Endothelial cell of umbilical vein (primary cell): ENCODE results near the gene TESK1. TPM values are rescaled to one million over a fixed set of nuclear protein-coding genes. Genes with fewer than 3 reads are reported as not detected.
A peak's percentile ranks its signal among the peaks of the same experiment; 100 is the strongest.

ENCODE experiments used
- BruUV-seq: library from RNA; stranded (reverse); fragments of 400-500 nt; replicated peaks from 2 replicates; lab custom pipeline; 2021; lab: Mats Ljungman, UMichigan
- CTCF ChIA-PET: fragments of 300-600, 350-600 bp; sonication (Branson Sonifier 250); formaldehyde crosslinking; loops from one replicate; lab custom pipeline; 2021; ENCODE audit warnings: antibody characterized with exemption, inconsistent platforms; lab: Charles Lee
- POLR2A ChIA-PET: fragments of 300-600, 350-600 bp; sonication (Branson Sonifier 250); formaldehyde crosslinking; loops from one replicate; lab custom pipeline; 2021; ENCODE audit warnings: antibody characterized with exemption, inconsistent platforms; lab: Charles Lee
- DNase-seq: peaks from one replicate; pipeline ENCODE4 v3.0.0-alpha.2; 2011; ENCODE audit warnings: low read depth, low spot score
- FAIRE-seq: peaks from 2 replicates; lab custom pipeline; 2011; peaks lifted over from hg19 to GRCh38; lab: Jason Lieb, UNC
- H2AFZ ChIP-seq: 2 replicates; pipeline ENCODE4 v1.6.0; 2012; ENCODE audit warnings: low read depth, low read length, control low read depth, inconsistent platforms
- H3K27ac ChIP-seq: 2 replicates; pipeline ENCODE4 v1.5.1; 2011; ENCODE audit warnings: low read depth, mild to moderate bottlenecking, control low read depth, low read length, moderate library complexity; ENCODE audit not compliant: insufficient read depth
- H3K27me3 ChIP-seq, 2 experiments: 2 replicates each; pipeline versions ENCODE4 v1.6.0 to v1.6.1; 2011; ENCODE audit warnings: low read length in 2 of 2, mixed read lengths in 1 of 2; ENCODE audit not compliant: control insufficient read depth in 2 of 2, insufficient read depth in 2 of 2
- H3K36me3 ChIP-seq, 2 experiments: 2 replicates in 1 of 2; 3 replicates in 1 of 2; pipeline ENCODE4 v1.5.1; 2011; ENCODE audit warnings: low read length in 2 of 2, mild to moderate bottlenecking in 1 of 2, moderate library complexity in 1 of 2; ENCODE audit not compliant: control insufficient read depth in 2 of 2, insufficient read depth in 2 of 2; ENCODE audit errors: extremely low read depth in 1 of 2
- H3K4me1 ChIP-seq: 3 replicates; pipeline ENCODE4 v1.5.1; 2011; ENCODE audit warnings: mild to moderate bottlenecking, low read length; ENCODE audit not compliant: control insufficient read depth, insufficient read depth; ENCODE audit errors: extremely low read depth
- H3K4me2 ChIP-seq: 2 replicates; pipeline ENCODE4 v1.6.1; 2011; ENCODE audit warnings: low read length, control low read depth, mixed read lengths; ENCODE audit not compliant: insufficient read depth
- H3K4me3 ChIP-seq, 3 experiments: fragments of 200-600 bp in 1 of 3; sonication (generic), shearing (Covaris generic) in 1 of 3; replicated peaks in 1 of 3; 2 replicates each; pipeline ENCODE4 v1.5.1; 2011 to 2016; ENCODE audit warnings: control low read depth in 3 of 3, low read length in 3 of 3, mild to moderate bottlenecking in 2 of 3, inconsistent platforms in 1 of 3, low read depth in 1 of 3, moderate library complexity in 1 of 3; ENCODE audit not compliant: insufficient read depth in 1 of 3
- H3K79me2 ChIP-seq: 2 replicates; pipeline ENCODE4 v1.6.0; 2012; ENCODE audit warnings: low read length, inconsistent platforms; ENCODE audit not compliant: control insufficient read depth, insufficient read depth
- H3K9ac ChIP-seq: replicated peaks from 2 replicates; pipeline ENCODE3; 2011; ENCODE audit warnings: low read length, control low read depth; ENCODE audit not compliant: insufficient read depth; ENCODE audit errors: extremely low read depth
- H3K9me1 ChIP-seq: replicated peaks from 3 replicates; pipeline ENCODE4 v1.6.0; 2011; ENCODE audit warnings: mild to moderate bottlenecking, low read length; ENCODE audit not compliant: control insufficient read depth, insufficient read depth; ENCODE audit errors: extremely low read depth
- H3K9me3 ChIP-seq: replicated peaks from 2 replicates; pipeline ENCODE4 v1.5.1; 2012; ENCODE audit warnings: low read length, inconsistent platforms; ENCODE audit not compliant: control insufficient read depth, insufficient read depth
- H4K20me1 ChIP-seq: replicated peaks from 2 replicates; pipeline ENCODE3; 2011; ENCODE audit warnings: mild to moderate bottlenecking, low read length; ENCODE audit not compliant: control insufficient read depth, insufficient read depth; ENCODE audit errors: extremely low read depth
- CTCF ChIP-seq, 2 donors: IDR thresholded peaks; 1 replicate in 1 of 2; 2 replicates in 1 of 2; pipeline ENCODE4 v1.5.1; 2011; ENCODE audit warnings: low read length in 2 of 2, mild to moderate bottlenecking in 2 of 2, moderate library complexity in 2 of 2, control low read depth in 1 of 2, inconsistent platforms in 1 of 2, low read depth in 1 of 2; ENCODE audit not compliant: insufficient read depth in 1 of 2; ENCODE audit errors: extremely low read depth in 1 of 2
- EZH2 ChIP-seq: IDR thresholded peaks from 2 replicates; pipeline ENCODE4 v1.6.1; 2012; ENCODE audit warnings: borderline replicate concordance, low read depth, mild to moderate bottlenecking, moderate library complexity, low read length, inconsistent platforms; ENCODE audit not compliant: severe bottlenecking
- FOS ChIP-seq: IDR thresholded peaks from 2 replicates; pipeline ENCODE4 v1.6.1; 2011; ENCODE audit warnings: mild to moderate bottlenecking, low read length, moderate library complexity, borderline replicate concordance; ENCODE audit not compliant: insufficient read depth
- JUN ChIP-seq: IDR thresholded peaks from 2 replicates; pipeline ENCODE4 v1.6.1; 2011; ENCODE audit warnings: borderline replicate concordance, low read depth; ENCODE audit not compliant: insufficient read length, insufficient read depth
- MAX ChIP-seq: IDR thresholded peaks from 2 replicates; pipeline ENCODE4 v1.6.1; 2011; ENCODE audit not compliant: insufficient read depth, insufficient read length
- POLR2A ChIP-seq: IDR thresholded peaks from 2 replicates; pipeline ENCODE4 v1.6.1; 2012; ENCODE audit warnings: low read depth, mild to moderate bottlenecking, control low read depth, low read length
- POLR2AphosphoS5 ChIP-seq: IDR thresholded peaks from 2 replicates; pipeline ENCODE4 v1.6.1; 2012; ENCODE audit warnings: low read depth, mild to moderate bottlenecking, control low read depth, low read length, moderate library complexity; ENCODE audit not compliant: insufficient read depth
- dilution Hi-C: fragments of 300-500 bp; cut with MboI; formaldehyde crosslinking; loops from one replicate; pipeline ENCODE4 v1.15.0; 2019; ENCODE audit warnings: low sequenced_read_pairs; ENCODE audit not compliant: extremely low pct_ligation_motif_present
- intact Hi-C: fragments of 100-400 bp; cut with micrococcal nuclease; formaldehyde crosslinking; loops from one replicate; pipeline ENCODE4 v1.10.0; 2022
- polyA plus RNA-seq, 4 experiments: library from polyadenylated mRNA; depleted of rRNA in 3 of 4; stranded (reverse) in 3 of 4; unstranded in 1 of 4; fragments of >200 nt; gene quantifications; 2 replicates each; pipeline versions ENCODE4 v1.2.1 to v1.2.3, GENCODE V29; 2011 to 2012; ENCODE audit warnings: missing spikeins in 1 of 4
- total RNA-seq: library from RNA; stranded (reverse); gene quantifications from 2 replicates; pipeline ENCODE4 v1.2.3, GENCODE V29; 2021

Gene TESK1
- total and polyA plus RNA-seq, 2 donors (not counting 3 experiments of a cell fraction or from before 2014, with no cell fraction given): 25.3 to 26.4 TPM

- H2AFZ ChIP-seq: no peak overlapping the region
- no peaks in the 10 kb centered on the region for H3K9me1 ChIP-seq
- CTCF ChIA-PET: interaction anchor here (1.1 to 1.8 kb wide), 3 partner anchors 8 to 51 kb away, joined by 3 to 9 read pairs (median 4); no protein-coding TSS in a partner anchor
- H3K4me2 ChIP-seq: no peak overlapping the region
- peaks cover 9% of the 10 kb centered on the region for H3K4me1 ChIP-seq
- H3K27ac ChIP-seq: no peak overlapping the region
- H3K9ac ChIP-seq: no peak overlapping the region
- dilution Hi-C loops (no loop called here), intact Hi-C loops (loop anchor here (10.0 kb wide), 1 partner anchor 287 kb away; no protein-coding TSS in a partner anchor)
- H3K4me3 ChIP-seq: no peak overlapping the region
- POLR2A ChIA-PET: no interaction called here
- no peaks in the 10 kb centered on the region for H4K20me1 ChIP-seq
- TSS peak; percentile 57 for BruUV-seq
- H3K27me3 ChIP-seq: no peaks in the 10 kb centered on the region
- no peaks in the 10 kb centered on the region for H3K9me3 ChIP-seq
- DNase-seq: no peak
- TF ChIP-seq POLR2AphosphoS5 (no peak), JUN (no peak), EZH2 (no peak), FOS (no peak), MAX (no peak), POLR2A (no peak), CTCF (IDR thresholded peaks at IDR 0.05; ENCODE audit: extremely low read depth in 1 of 2, insufficient read depth in 1 of 2, low read depth in 1 of 2, low read length in 2 of 2) (no peak)
- no peak for FAIRE-seq
- no peaks in the 10 kb centered on the region for H3K79me2 ChIP-seq
- peaks cover 4 to 30% of the 10 kb centered on the region in 2 experiments for H3K36me3 ChIP-seq
These were observed 43.4 kb upstream of the TESK1 start for GRCh38 chr9:35561468-35562261.
